Skeletal muscle satellite cell (primary cell): ENCODE measurements around the gene TBX3.

Experiments
- H3K27me3 ChIP-seq: 2 replicates; pipeline ENCODE4 v1.7.0; 2013; ENCODE audit warnings: low read length; ENCODE audit not compliant: control insufficient read depth, insufficient read depth
- H3K36me3 ChIP-seq: 2 replicates; pipeline ENCODE4 v1.7.0; 2013; ENCODE audit warnings: mild to moderate bottlenecking, control low read depth, low read length; ENCODE audit not compliant: insufficient read depth
- H3K4me1 ChIP-seq: 2 replicates; pipeline ENCODE4 v1.7.0; 2013; ENCODE audit warnings: low read length; ENCODE audit not compliant: control insufficient read depth, insufficient read depth
- H3K4me2 ChIP-seq: 2 replicates; pipeline ENCODE4 v1.7.0; 2013; ENCODE audit warnings: mild to moderate bottlenecking, low read length
- H3K4me3 ChIP-seq: 2 replicates; pipeline ENCODE4 v1.7.0; 2013; ENCODE audit warnings: low read length
- H3K9ac ChIP-seq: 2 replicates; pipeline ENCODE4 v1.7.0; 2013; ENCODE audit warnings: mild to moderate bottlenecking, low read depth, low read length, moderate library complexity
- H3K9me3 ChIP-seq: replicated peaks from 2 replicates; pipeline ENCODE4 v1.7.0; 2013; ENCODE audit warnings: mild to moderate bottlenecking, control low read depth, low read length

The TBX3 gene

GRCh38 chr12:114686773-114687500 is 3.0 kb upstream of the TBX3 start:
- peaks cover 10% of the 10 kb centered on the region for H3K4me1 ChIP-seq
- no peaks in the 10 kb centered on the region for H3K9me3 ChIP-seq
- H3K36me3 ChIP-seq, result peaks cover 8% of the 10 kb centered on the region
- H3K27me3 ChIP-seq, result peaks cover 50% of the 10 kb centered on the region
- no peak overlapping the region for H3K4me2 ChIP-seq
- H3K4me3 ChIP-seq, result no peak overlapping the region
- no peak overlapping the region for H3K9ac ChIP-seq

- Histone ChIP-seq H3K27me3 (peaks cover 46% of the 10 kb centered on the region), H3K36me3 (peaks cover 14% of the 10 kb centered on the region), H3K9ac (no peak overlapping the region), H3K4me3 (no peak overlapping the region), H3K9me3 (no peaks in the 10 kb centered on the region), H3K4me1 (peaks cover 10% of the 10 kb centered on the region), H3K4me2 (no peak overlapping the region)
Observed at GRCh38 chr12:114686426-114686772, 2.4 kb upstream of the TBX3 start.

DNA sequence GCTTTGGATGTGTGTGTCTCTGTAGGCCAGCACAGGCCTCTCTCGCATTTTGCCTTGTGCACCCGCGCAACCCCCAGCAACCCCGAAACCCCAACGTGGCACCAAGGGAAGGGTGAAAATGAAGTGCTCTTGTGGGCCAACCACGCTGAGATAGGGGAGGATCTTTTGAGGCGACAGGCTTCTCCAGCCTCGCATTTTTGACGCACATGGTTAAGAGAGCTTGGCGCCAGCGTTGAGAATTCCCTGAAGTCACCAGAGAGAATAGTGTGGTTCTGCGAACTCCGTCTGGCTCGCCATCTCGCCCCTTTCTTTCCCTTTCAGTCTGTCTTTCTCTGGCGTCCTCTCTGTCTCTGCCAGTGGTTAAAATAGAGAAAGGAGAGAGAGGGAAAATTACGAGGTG is 1.9 kb upstream of the TBX3 start:
- H3K4me2 ChIP-seq, result peak overlapping the region; percentile 98
- H3K4me3 ChIP-seq, result no peak overlapping the region
- H3K27me3 ChIP-seq, result peaks cover 41% of the 10 kb centered on the region

DNA sequence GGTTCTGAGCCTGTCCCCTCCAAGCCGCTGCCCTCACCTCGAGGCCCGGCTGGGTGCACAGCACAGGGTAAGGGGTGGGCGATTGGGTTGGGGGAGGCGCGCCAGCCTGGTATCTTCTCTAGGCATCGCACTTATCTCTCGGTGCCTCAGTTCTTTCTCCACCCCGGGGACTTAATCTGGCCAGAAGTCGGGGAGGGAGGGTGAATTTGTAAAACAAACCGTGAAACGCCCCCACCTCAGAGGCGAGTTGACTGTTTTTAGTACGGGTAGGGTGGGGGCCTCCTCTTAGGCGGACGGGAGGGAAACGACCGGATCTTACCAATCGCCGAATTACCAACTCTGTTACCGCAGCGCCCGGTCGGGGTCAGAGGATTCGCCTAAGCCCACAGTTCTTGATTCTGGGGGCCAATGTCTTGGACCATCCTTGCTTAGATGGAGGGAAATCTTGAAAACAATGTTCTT is 1.4 kb upstream of the TBX3 start:
- Histone ChIP-seq H3K9ac (peak overlapping the region; percentile 86), H3K36me3 (peaks cover 23% of the 10 kb centered on the region), H3K27me3 (peaks cover 36% of the 10 kb centered on the region), H3K4me2 (peak overlapping the region; percentile 98), H3K9me3 (no peaks in the 10 kb centered on the region), H3K4me3 (peak overlapping the region; percentile 75), H3K4me1 (peaks cover 10% of the 10 kb centered on the region)

More for the DNA sequence above, 1.9 kb upstream of the TBX3 start:
- Histone ChIP-seq H3K36me3 (peaks cover 18% of the 10 kb centered on the region), H3K9me3 (no peaks in the 10 kb centered on the region), H3K4me1 (peaks cover 10% of the 10 kb centered on the region), H3K9ac (no peak overlapping the region)

DNA sequence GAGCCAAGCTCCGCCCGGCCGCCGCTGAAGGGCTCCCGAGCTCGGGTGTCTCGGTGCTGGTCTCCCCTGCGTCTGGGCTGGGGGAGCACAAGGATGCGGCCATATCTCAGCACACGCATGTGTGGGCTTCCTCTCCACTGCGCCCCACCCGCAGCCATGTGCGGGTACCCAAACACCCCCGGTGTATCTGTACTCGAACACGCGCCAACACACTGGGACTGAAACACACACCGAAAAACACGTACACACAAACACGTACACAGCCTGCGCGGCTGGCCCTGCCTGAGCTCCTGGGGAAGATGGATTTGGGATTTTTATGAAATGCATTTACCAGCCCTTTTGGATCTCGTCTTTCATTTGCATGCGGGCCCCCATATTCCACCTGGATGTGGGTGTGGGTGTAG is 897 bp upstream of the TBX3 start:
- peak overlapping the region; percentile 75 for H3K4me3 ChIP-seq
- H3K9me3 ChIP-seq, result peaks cover 3% of the 10 kb centered on the region
- peak overlapping the region; percentile 98 for H3K4me2 ChIP-seq
- peak overlapping the region; percentile 86 for H3K9ac ChIP-seq
- peaks cover 12% of the 10 kb centered on the region for H3K4me1 ChIP-seq
- H3K36me3 ChIP-seq, result peaks cover 28% of the 10 kb centered on the region
- peaks cover 31% of the 10 kb centered on the region for H3K27me3 ChIP-seq

GRCh38 chr12:114683709-114684097 is 272 bp downstream of the TBX3 start:
- H3K4me1 ChIP-seq, result peaks cover 22% of the 10 kb centered on the region
- peak overlapping the region; percentile 75 for H3K4me3 ChIP-seq
- peaks cover 3% of the 10 kb centered on the region for H3K9me3 ChIP-seq
- H3K9ac ChIP-seq, result peak overlapping the region; percentile 99
- H3K4me2 ChIP-seq, result peak overlapping the region; percentile 98
- peaks cover 39% of the 10 kb centered on the region for H3K36me3 ChIP-seq
- peaks cover 19% of the 10 kb centered on the region for H3K27me3 ChIP-seq

DNA sequence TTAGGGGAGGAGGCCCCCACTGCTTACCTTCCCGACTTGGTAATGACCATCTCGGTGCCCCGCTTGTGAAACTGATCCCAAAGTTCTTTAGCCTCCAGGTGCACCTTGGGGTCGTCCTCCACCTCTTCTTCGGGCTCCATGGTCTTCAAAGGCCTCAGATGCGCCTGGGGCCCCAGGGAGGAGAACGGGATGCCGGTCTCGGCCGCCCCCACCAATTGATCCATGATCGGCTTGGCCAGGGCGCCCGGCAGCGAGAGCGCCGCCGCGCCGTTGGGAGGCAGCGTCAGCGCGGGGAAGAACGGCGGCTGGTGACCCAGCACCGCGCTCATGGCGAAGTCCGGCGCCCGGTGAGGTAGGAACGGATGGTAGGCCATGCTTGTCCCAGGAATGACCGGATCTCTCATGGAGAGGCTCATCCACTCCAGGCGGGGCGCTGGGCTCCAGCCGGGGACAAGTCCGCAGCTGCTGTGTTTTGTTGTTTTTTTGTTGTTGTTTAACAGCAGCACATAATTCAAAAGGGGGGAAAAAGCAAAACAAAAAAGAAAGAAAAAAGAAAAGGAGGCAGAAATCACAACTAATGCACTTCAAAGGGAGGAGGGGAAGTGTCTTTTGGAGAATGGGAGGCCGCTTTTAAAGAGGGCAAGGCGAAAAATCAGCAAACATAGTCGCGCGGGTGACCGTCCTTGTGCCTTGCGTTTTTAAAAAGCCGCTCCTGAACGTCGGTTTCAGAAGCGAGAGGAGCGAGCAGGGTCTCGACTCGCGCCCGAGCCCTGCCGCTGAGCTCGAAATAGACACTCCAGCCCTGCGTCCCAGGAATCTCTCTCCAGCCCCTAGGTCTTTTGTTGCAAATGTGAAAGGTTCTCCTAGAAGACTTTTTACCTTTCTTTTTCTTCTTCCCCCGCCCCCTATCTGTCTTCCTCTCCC is 928 bp downstream of the TBX3 start:
- Histone ChIP-seq H3K36me3 (peaks cover 46% of the 10 kb centered on the region), H3K9ac (peak overlapping the region; percentile 99), H3K4me1 (peaks cover 26% of the 10 kb centered on the region), H3K4me2 (peak overlapping the region; percentile 98), H3K9me3 (peaks cover 3% of the 10 kb centered on the region), H3K4me3 (peak overlapping the region; percentile 75), H3K27me3 (peaks cover 14% of the 10 kb centered on the region)

DNA sequence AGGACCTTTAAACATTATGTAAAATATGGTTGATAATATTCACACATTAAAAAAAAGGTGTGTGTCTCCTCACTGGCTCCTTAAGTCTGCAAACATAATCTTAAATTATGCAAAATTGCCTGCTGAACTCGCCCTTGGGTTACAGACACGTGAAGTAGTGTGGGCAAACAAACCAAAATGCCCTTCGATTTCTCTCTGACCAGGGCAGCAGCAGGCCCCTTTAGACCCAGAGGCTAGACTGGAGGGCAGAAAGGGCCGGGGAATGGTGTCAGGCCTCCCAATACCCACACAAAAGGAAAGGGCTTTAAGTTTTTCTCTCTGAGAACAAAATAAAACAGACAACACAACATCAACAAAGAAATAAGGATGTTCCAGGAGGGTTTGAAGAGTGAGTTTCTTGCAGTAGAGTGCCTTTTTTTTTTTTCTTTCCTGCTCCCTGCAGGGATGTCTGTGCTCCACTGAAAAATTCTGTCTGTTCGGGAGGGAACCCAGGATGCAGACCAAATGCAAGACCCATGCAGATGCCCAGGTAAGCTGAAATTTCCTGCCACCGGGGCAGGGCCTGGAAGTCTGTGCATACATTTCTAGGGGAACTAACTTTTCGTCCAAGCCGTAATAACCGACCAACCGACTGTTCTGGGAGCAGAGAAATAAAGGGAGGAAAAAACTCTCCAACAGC is 1.7 kb downstream of the TBX3 start:
- H3K27me3 ChIP-seq, result peaks cover 8% of the 10 kb centered on the region
- peaks cover 34% of the 10 kb centered on the region for H3K4me1 ChIP-seq
- peaks cover 3% of the 10 kb centered on the region for H3K9me3 ChIP-seq
- peaks cover 54% of the 10 kb centered on the region for H3K36me3 ChIP-seq
- H3K9ac ChIP-seq, result peak overlapping the region; percentile 99
- peak overlapping the region; percentile 75 for H3K4me3 ChIP-seq
- H3K4me2 ChIP-seq, result peak overlapping the region; percentile 98

- H3K9me3 ChIP-seq, result peaks cover 3% of the 10 kb centered on the region
- peak overlapping the region; percentile 99 for H3K9ac ChIP-seq
- peaks cover 41% of the 10 kb centered on the region for H3K4me1 ChIP-seq
- peak overlapping the region; percentile 98 for H3K4me2 ChIP-seq
- peaks cover 64% of the 10 kb centered on the region for H3K36me3 ChIP-seq
- no peaks in the 10 kb centered on the region for H3K27me3 ChIP-seq
- peak overlapping the region; percentile 75 for H3K4me3 ChIP-seq
Observed at GRCh38 chr12:114681116-114681871, 2.7 kb downstream of the TBX3 start.

DNA sequence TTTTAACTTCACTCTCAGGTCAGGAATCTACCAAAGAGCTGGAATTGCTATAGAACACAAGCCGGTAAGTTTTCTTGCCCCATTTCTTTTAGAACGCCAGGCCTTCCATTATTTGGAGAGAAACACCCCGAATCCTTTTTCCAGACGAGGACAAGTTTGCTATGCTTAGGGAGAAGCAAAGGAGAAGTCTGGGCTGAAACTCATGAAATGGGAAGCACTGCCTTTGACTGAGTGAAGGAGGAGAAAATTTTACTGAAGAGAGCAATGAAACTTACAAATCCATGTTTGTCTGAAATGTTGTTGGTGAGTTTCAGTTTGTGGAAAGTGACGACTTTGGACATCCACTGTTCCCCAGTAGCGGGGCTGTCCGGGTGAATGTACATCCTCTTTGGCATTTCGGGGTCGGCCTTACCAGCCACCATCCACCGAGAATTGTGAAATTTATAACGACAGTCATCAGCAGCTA is 3.3 kb downstream of the TBX3 start:
- H3K4me3 ChIP-seq, result peak overlapping the region; percentile 75
- peaks cover 44% of the 10 kb centered on the region for H3K4me1 ChIP-seq
- no peaks in the 10 kb centered on the region for H3K27me3 ChIP-seq
- H3K4me2 ChIP-seq, result peak overlapping the region; percentile 98
- peaks cover 70% of the 10 kb centered on the region for H3K36me3 ChIP-seq
- H3K9ac ChIP-seq, result peak overlapping the region; percentile 99
- H3K9me3 ChIP-seq, result peaks cover 3% of the 10 kb centered on the region
